ENCODE results near the gene ARHGAP8.

- no peak for TF ChIP-seq CTCF (IDR thresholded peaks at IDR 0.05; ENCODE audit: extremely low read depth in 1 of 2, insufficient read depth in 1 of 2, low read depth in 1 of 2, low read length in 2 of 2)
- TF ChIP-seq POLR2A (IDR thresholded peaks at IDR 0.05; ENCODE audit: low read depth, low read length): no peak
- TF ChIP-seq POLR2AphosphoS5 (IDR thresholded peaks at IDR 0.05; ENCODE audit: insufficient read depth, low read depth, low read length): no peak
- TF ChIP-seq JUN (IDR thresholded peaks at IDR 0.05; ENCODE audit: borderline replicate concordance, insufficient read depth, insufficient read length, low read depth): no peak
- TF ChIP-seq EZH2 (IDR thresholded peaks at IDR 0.05; ENCODE audit: borderline replicate concordance, low read depth, low read length, severe bottlenecking): no peak
- TF ChIP-seq FOS (IDR thresholded peaks at IDR 0.05; ENCODE audit: borderline replicate concordance, insufficient read depth, low read length): no peak
- no peak for TF ChIP-seq GATA2 (IDR thresholded peaks at IDR 0.05; ENCODE audit: insufficient read depth, insufficient read length, low read depth, low read length)
Observed at GRCh38 chr22:44754998-44755397, 2.6 kb downstream of the ARHGAP8 start.
